Nephron progenitor cell (in vitro differentiated cells): Measurements from ENCODE around the gene KCNIP1.

ENCODE experiments used
- DNase-seq: peaks from one replicate; pipeline ENCODE4 v3.0.0; 2021
- H3K27ac Mint-ChIP-seq: 2 replicates; pipeline ENCODE4 v1.8.0; 2021; ENCODE audit warnings: mild to moderate bottlenecking, moderate library complexity, mixed read lengths
- H3K27me3 Mint-ChIP-seq: 2 replicates; pipeline ENCODE4 v1.8.0; 2021; ENCODE audit warnings: mild to moderate bottlenecking, low read depth, mixed read lengths; ENCODE audit not compliant: poor library complexity
- H3K36me3 Mint-ChIP-seq: 2 replicates; pipeline ENCODE4 v1.8.0; 2021; ENCODE audit warnings: low read depth, mixed read lengths
- H3K4me1 Mint-ChIP-seq: 2 replicates; pipeline ENCODE4 v1.8.0; 2021; ENCODE audit warnings: mixed read lengths
- H3K4me3 Mint-ChIP-seq: 2 replicates; pipeline ENCODE4 v1.8.0; 2021; ENCODE audit warnings: mild to moderate bottlenecking, moderate library complexity, mixed read lengths
- H3K9me3 Mint-ChIP-seq: 2 replicates; pipeline ENCODE4 v1.8.0; 2021; ENCODE audit warnings: mild to moderate bottlenecking, moderate library complexity, mixed read lengths
- TF ChIP-seq, protein P1 (sequence below): fragments of 200-600 bp; sonication (generic); IDR thresholded peaks from 2 replicates; pipeline ENCODE4 v1.5.0; 2021; ENCODE audit warnings: antibody characterized with exemption

KCNIP1 gene

DNA sequence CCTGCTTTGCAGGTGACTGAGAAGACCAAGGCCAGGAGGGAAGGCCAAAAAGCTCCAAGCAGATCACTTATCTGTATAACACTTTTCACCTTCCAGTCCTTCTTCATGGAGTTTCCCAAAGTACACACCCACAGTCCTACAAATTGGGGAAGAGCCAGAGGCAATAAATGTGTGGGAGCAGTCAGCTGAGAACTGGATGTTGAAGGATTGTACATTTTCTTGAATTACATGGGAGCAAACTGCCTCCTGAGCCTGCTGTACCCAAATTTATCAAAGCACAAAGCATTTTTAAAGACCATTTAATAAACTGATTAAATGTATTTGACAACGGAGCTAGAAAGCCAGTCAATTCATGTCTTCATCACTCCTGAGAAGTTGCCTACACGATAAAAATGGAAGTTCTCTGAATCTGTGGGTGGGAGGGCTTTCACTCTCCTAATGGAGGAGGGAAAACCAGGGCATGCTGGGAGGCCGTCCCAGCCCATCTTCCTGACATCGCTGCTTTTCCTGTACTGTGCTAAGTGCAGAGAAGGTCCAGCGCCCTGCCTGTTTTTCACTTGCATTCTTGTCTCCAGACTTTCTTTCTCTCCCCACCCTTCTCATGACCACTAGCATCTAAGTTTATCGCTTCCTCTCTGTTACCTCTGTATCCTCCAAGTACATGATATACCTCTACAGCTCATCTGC, 79.0 kb downstream of the KCNIP1 start:
- H3K36me3 Mint-ChIP-seq: peaks cover 4% of the 10 kb centered on the region
- H3K27me3 Mint-ChIP-seq: peaks cover 5% of the 10 kb centered on the region
- peaks cover 14% of the 10 kb centered on the region for H3K4me1 Mint-ChIP-seq

DNA sequence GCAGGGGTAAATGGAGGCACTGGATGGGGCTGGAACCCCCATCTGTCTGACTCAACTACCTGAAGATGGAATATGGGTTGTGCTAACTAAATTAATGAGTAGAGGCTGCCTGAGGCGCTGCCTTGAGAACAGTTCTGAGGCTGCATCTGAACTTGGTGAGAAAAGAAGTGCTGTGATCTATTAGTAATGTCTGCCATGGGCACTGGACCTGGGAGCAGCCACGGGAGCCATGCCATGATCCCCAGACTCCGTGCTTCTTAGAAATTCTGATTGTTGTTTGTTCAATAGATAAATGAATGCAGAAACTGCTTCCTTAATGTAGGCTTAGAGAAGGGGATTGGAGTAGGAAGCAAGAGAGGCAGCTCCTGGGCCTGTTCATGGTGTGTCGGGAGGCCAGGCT, 80.2 kb downstream of the KCNIP1 start:
- Mint-ChIP-seq H3K4me3 (no peak overlapping the region), H3K27me3 (peaks cover 2% of the 10 kb centered on the region), H3K27ac (no peak overlapping the region), H3K4me1 (peaks cover 20% of the 10 kb centered on the region), H3K9me3 (peaks cover 4% of the 10 kb centered on the region), H3K36me3 (peaks cover 4% of the 10 kb centered on the region)
- no peak for DNase-seq
- TF ChIP-seq, protein P1, sequence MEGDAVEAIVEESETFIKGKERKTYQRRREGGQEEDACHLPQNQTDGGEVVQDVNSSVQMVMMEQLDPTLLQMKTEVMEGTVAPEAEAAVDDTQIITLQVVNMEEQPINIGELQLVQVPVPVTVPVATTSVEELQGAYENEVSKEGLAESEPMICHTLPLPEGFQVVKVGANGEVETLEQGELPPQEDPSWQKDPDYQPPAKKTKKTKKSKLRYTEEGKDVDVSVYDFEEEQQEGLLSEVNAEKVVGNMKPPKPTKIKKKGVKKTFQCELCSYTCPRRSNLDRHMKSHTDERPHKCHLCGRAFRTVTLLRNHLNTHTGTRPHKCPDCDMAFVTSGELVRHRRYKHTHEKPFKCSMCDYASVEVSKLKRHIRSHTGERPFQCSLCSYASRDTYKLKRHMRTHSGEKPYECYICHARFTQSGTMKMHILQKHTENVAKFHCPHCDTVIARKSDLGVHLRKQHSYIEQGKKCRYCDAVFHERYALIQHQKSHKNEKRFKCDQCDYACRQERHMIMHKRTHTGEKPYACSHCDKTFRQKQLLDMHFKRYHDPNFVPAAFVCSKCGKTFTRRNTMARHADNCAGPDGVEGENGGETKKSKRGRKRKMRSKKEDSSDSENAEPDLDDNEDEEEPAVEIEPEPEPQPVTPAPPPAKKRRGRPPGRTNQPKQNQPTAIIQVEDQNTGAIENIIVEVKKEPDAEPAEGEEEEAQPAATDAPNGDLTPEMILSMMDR: no peak

More for the DNA sequence above, 79.0 kb downstream of the KCNIP1 start:
- Mint-ChIP-seq H3K4me3 (no peak overlapping the region), H3K27ac (no peak overlapping the region), H3K9me3 (peaks cover 16% of the 10 kb centered on the region)
- TF ChIP-seq, protein P1: no peak
- no peak for DNase-seq

DNA sequence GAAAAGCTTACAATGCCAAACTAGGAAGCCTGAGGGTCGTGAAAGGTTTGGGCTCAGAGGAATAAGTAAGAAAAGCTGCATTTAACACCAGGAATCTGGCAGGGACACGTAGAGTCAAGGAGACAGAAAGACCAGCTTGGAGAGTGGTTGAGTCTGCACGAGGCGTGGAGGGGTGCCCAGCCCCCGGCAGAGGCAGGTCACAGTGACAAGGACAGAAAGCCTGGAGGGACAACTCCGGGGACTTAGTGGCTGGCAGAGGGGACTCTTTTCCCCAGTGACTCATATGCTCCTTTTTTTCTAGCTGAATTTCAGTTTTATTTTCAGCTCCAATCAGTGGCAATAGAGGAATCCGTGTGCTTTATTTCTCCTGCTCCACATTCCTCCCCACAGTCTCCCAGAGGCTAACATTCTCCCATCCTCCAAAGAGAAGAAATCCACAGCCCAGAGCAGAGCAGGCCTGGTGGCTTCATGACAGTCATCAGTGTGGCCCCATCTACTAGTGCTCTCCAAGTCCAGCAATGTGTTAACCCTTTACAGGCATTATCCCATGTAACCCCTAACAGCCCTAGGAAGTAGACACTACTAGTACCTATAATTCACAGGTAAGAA, 80.7 kb downstream of the KCNIP1 start:
- Mint-ChIP-seq H3K4me1 (peaks cover 24% of the 10 kb centered on the region), H3K27me3 (peaks cover 2% of the 10 kb centered on the region), H3K27ac (no peak overlapping the region), H3K9me3 (peaks cover 4% of the 10 kb centered on the region), H3K36me3 (peaks cover 4% of the 10 kb centered on the region), H3K4me3 (no peak overlapping the region)
- DNase-seq: no peak
- TF ChIP-seq, protein P1: no peak

DNA sequence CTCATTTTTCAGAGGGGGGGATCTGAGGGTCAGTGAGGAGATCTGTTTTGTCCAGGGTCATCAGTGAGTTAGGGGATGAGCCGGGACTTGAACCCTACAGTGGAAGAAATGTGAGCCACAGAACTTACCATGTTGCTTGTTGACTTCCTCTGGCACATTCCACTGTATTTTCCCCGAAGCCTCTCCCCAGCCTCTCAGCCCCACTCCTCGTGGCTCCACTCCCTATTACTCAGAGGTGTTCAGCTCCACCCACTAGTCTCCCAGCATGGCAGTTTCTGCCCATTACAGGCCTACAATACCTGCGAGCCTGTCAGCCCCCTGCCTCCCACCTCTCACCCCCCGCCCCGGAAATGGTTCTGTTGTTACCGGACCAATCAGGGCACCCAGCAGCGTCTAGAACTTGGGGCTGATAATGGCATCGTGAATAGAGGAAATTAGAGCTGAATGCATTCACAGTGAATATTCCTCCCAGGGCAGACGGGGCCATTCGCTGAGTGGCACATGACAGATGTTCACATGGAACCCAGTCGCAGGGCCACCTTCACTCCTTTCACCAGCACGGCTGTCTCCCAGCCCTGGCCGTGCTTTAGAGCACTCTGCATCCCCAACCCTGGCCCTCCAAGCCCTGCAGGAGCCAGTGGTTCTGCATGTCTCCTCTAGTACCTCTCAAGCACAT, 81.6 kb downstream of the KCNIP1 start:
- H3K4me1 Mint-ChIP-seq: peaks cover 26% of the 10 kb centered on the region

DNA sequence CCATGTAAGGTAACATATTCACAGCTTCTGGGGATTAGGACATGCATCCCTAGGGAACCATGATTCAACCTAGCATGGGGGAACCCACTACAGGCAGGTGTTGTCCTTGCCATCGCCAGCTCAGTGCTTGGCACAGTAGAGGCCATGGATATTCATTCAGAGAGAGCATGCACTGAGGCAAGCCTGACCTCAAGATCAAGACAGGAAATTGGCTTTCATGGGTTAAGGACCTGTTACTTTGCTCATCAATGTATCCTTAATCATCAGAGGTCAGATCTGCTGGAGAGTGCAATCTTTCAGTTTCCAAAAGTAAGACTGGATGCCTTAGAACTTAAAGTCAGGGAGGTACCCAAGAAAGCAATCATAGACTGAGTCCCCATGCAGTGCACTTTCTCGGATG, 84.0 kb downstream of the KCNIP1 start:
- Mint-ChIP-seq H3K27me3 (peaks cover 6% of the 10 kb centered on the region), H3K36me3 (peaks cover 4% of the 10 kb centered on the region), H3K4me3 (no peak overlapping the region), H3K27ac (no peak overlapping the region), H3K4me1 (peaks cover 17% of the 10 kb centered on the region), H3K9me3 (peaks cover 4% of the 10 kb centered on the region)
- TF ChIP-seq, protein P1: no peak
- DNase-seq: no peak

More for the DNA sequence above, 81.6 kb downstream of the KCNIP1 start:
- no peak overlapping the region for H3K27ac Mint-ChIP-seq
- peaks cover 4% of the 10 kb centered on the region for H3K9me3 Mint-ChIP-seq
- TF ChIP-seq, protein P1: no peak
- no peak for DNase-seq
- H3K27me3 Mint-ChIP-seq: peaks cover 4% of the 10 kb centered on the region
- H3K4me3 Mint-ChIP-seq: no peak overlapping the region
- peaks cover 4% of the 10 kb centered on the region for H3K36me3 Mint-ChIP-seq
